Measurements from ENCODE around the gene TRRAP.

DNA sequence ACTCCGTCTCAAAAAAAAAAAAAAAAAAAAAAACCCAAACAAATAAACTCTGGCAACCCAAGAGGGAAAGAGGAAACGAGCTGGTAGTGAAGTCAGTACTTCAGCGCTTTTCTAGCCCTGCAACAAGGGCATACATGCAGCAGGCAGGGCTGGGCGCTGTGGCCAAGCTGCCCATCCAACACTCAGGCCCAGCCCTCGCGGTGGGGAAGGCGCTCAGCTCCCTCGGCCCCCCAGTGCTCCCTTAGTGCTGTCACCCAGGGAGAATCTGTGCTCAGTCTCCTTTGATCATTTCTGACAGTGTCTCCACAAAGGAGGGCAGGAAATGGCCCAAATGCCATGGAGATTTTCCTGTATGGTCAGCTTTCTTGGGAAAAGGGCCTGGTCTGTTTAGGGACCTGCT lies 168.4 kb downstream of the TRRAP start:
- TF ChIP-seq EZH2 (IDR thresholded peaks at IDR 0.05; ENCODE audit: low read length) = no peak
- TF ChIP-seq, protein P1, sequence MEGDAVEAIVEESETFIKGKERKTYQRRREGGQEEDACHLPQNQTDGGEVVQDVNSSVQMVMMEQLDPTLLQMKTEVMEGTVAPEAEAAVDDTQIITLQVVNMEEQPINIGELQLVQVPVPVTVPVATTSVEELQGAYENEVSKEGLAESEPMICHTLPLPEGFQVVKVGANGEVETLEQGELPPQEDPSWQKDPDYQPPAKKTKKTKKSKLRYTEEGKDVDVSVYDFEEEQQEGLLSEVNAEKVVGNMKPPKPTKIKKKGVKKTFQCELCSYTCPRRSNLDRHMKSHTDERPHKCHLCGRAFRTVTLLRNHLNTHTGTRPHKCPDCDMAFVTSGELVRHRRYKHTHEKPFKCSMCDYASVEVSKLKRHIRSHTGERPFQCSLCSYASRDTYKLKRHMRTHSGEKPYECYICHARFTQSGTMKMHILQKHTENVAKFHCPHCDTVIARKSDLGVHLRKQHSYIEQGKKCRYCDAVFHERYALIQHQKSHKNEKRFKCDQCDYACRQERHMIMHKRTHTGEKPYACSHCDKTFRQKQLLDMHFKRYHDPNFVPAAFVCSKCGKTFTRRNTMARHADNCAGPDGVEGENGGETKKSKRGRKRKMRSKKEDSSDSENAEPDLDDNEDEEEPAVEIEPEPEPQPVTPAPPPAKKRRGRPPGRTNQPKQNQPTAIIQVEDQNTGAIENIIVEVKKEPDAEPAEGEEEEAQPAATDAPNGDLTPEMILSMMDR (optimal IDR thresholded peaks at IDR 0.05 in 1 of 3, IDR thresholded peaks at IDR 0.05 in 1 of 3, conservative IDR thresholded peaks at IDR 0.05 in 1 of 3; ENCODE audit: extremely low read depth in 1 of 3, insufficient read depth in 2 of 3, low read length in 3 of 3) = no peak
